Mucosa of stomach (tissue), 1 donor: Measurements from ENCODE around the gene OTOGL.
"Not testable (repeated sequence)": the region's sequence is repeated elsewhere in the genome, so short reads cannot be mapped to it uniquely, and the experiment has no call there.

Experiments
- H3K27me3 ChIP-seq: one replicate; pipeline ENCODE4 v1.7.0; 2013; ENCODE audit warnings: mild to moderate bottlenecking, low read length; ENCODE audit not compliant: control insufficient read depth, insufficient read depth
- H3K36me3 ChIP-seq: one replicate; pipeline ENCODE4 v1.7.0; 2013; ENCODE audit warnings: low read length; ENCODE audit not compliant: control insufficient read depth, insufficient read depth
- H3K4me1 ChIP-seq: one replicate; pipeline ENCODE4 v1.7.0; 2013; ENCODE audit warnings: mild to moderate bottlenecking, low read length; ENCODE audit not compliant: control insufficient read depth, insufficient read depth
- H3K4me3 ChIP-seq: one replicate; pipeline ENCODE4 v1.7.0; 2013; ENCODE audit warnings: low read length
- H3K9ac ChIP-seq: one replicate; pipeline ENCODE4 v1.7.0; 2013; ENCODE audit warnings: mild to moderate bottlenecking, low read length, moderate library complexity
- H3K9me3 ChIP-seq: one replicate; pipeline ENCODE4 v1.7.0; 2013; ENCODE audit warnings: mild to moderate bottlenecking, low read length, moderate library complexity; ENCODE audit not compliant: control insufficient read depth
- donor health status: Pancreatic carcinoma.

Gene OTOGL

GRCh38 chr12:80083892-80084614, 15.3 kb upstream of the OTOGL start:
- H3K27me3 ChIP-seq, H3K9me3 ChIP-seq, H3K4me3 ChIP-seq, H3K9ac ChIP-seq, H3K36me3 ChIP-seq: not testable (repeated sequence)
- peaks cover 12% of the 10 kb centered on the region for H3K4me1 ChIP-seq

GRCh38 chr12:80086025-80086424, 13.3 kb upstream of the OTOGL start:
- Histone ChIP-seq H3K36me3 (no peaks in the 10 kb centered on the region), H3K9me3 (no peaks in the 10 kb centered on the region), H3K4me1 (peaks cover 12% of the 10 kb centered on the region), H3K4me3 (no peak overlapping the region), H3K27me3 (no peaks in the 10 kb centered on the region), H3K9ac (no peak overlapping the region)

DNA sequence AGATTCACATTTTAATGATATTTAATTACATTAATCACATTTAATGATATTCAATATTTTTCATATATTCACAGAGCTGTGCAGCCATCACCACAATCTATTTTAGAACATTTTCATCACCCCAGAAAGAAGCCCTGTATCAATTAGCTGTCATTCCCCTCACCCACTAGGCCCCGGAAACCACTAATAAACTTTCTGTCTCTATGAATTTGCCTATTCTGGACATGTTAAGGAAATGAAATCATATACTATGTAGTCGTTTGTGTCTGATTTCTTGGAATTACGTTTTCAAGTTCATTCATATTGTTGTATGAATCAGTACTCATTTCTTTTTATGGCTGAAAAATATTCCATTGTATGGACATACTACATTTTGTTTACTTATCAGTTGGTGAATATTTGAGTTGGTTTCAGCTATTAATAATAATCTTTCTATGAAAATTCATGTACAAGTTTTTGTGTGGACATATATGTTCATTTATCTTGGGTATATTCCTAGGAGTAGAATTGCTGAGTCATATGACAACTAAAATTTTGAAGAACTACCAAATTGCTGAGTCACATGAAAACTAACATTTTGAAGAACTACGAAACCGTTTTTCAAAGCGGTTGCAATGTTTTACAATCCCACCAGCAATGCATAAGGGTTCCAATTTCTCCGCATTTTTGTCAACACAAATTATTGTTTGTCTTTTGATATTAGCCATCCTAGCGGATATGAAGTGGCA, 11.7 kb upstream of the OTOGL start:
- Histone ChIP-seq H3K4me3 (no peak overlapping the region), H3K27me3 (no peaks in the 10 kb centered on the region), H3K9ac (no peak overlapping the region), H3K36me3 (no peaks in the 10 kb centered on the region), H3K9me3 (no peaks in the 10 kb centered on the region), H3K4me1 (peaks cover 12% of the 10 kb centered on the region)

DNA sequence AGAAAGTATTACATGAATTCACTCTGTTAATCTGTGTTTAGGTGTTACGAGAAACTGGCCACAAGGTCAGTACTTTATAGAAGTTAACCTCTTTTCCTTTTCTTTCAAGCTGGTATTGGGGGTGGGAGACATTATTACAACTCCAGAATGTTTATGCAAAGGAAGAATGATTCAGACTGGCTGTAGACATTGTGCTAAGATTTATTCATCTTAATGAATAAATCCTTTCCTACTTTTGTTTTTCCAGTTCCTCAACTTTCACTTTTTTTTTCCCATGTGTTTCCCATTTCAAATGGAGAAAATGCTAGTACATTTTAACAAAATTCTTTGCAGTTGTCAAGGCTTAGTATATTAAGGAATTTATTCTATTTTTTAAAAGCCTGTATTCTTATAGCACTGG, 1.3 kb downstream of the OTOGL start:
- Histone ChIP-seq H3K27me3 (no peaks in the 10 kb centered on the region), H3K4me3 (no peak overlapping the region), H3K36me3 (no peaks in the 10 kb centered on the region), H3K9ac (no peak overlapping the region), H3K9me3 (no peaks in the 10 kb centered on the region), H3K4me1 (no peaks in the 10 kb centered on the region)

- no peaks in the 10 kb centered on the region for H3K36me3 ChIP-seq
- no peaks in the 10 kb centered on the region for H3K9me3 ChIP-seq
- H3K4me3 ChIP-seq = no peak overlapping the region
- no peaks in the 10 kb centered on the region for H3K27me3 ChIP-seq
- H3K4me1 ChIP-seq = no peaks in the 10 kb centered on the region
- no peak overlapping the region for H3K9ac ChIP-seq
Observed at GRCh38 chr12:80101126-80101525, 1.8 kb downstream of the OTOGL start.

DNA sequence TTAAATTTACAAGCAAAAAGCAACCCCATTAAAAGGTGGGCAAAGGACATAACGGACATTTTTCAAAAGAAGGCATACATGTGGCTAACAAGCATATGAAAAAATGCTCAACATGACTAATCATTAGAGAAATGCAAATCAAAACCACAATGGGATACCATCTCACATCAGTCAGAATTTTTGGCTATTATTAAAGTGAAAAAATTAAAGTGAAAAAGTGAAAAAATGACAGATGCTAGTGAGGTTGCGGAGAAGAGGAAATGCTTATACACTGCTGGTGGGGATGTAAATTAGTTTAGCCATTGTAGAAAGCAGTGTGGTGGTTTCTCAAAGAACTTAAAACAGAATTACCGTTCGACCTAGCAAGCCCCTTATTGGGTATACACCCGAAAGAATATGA, 7.9 kb downstream of the OTOGL start:
- no peaks in the 10 kb centered on the region for H3K4me1 ChIP-seq
- H3K36me3 ChIP-seq = no peaks in the 10 kb centered on the region
- no peak overlapping the region for H3K4me3 ChIP-seq
- no peak overlapping the region for H3K9ac ChIP-seq
- H3K9me3 ChIP-seq = no peaks in the 10 kb centered on the region
- H3K27me3 ChIP-seq = no peaks in the 10 kb centered on the region

GRCh38 chr12:80116735-80117134, 17.4 kb downstream of the OTOGL start:
- Histone ChIP-seq H3K9me3 (no peaks in the 10 kb centered on the region), H3K36me3 (no peaks in the 10 kb centered on the region), H3K27me3 (no peaks in the 10 kb centered on the region), H3K4me3 (no peak overlapping the region), H3K9ac (no peak overlapping the region), H3K4me1 (peaks cover 3% of the 10 kb centered on the region)

GRCh38 chr12:80118565-80119324, 19.4 kb downstream of the OTOGL start:
- Histone ChIP-seq H3K9ac (no peak overlapping the region), H3K36me3 (no peaks in the 10 kb centered on the region), H3K4me3 (no peak overlapping the region), H3K9me3 (no peaks in the 10 kb centered on the region), H3K27me3 (no peaks in the 10 kb centered on the region), H3K4me1 (peaks cover 3% of the 10 kb centered on the region)

DNA sequence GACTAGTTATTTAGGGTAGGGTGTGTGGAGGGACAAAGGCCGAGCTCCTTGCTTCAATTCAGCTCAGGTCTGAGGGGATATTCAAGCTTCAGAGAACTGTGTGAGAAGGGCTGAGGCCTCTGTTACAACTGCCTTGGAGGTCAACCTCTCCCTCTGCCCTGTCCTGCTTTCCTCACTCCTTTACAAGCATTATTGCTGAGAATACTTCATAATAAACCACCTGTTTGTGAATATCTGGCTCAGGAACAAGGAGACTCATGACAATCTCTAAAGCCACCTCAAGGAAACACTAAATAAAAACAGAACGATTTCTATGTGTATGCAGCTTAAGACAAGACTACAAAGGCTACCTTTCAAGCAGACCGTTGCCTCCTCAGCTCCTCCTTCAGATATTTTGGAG, 21.7 kb downstream of the OTOGL start:
- Histone ChIP-seq H3K36me3 (no peaks in the 10 kb centered on the region), H3K4me1 (peaks cover 3% of the 10 kb centered on the region)

GRCh38 chr12:80121661-80122060, 22.3 kb downstream of the OTOGL start:
- Histone ChIP-seq H3K36me3 (no peaks in the 10 kb centered on the region), H3K9me3 (no peaks in the 10 kb centered on the region), H3K4me3 (no peak overlapping the region), H3K27me3 (no peaks in the 10 kb centered on the region), H3K4me1 (peaks cover 3% of the 10 kb centered on the region), H3K9ac (no peak overlapping the region)

More for the DNA sequence above, 21.7 kb downstream of the OTOGL start:
- no peak overlapping the region for H3K4me3 ChIP-seq
- H3K27me3 ChIP-seq = no peaks in the 10 kb centered on the region
- H3K9ac ChIP-seq = no peak overlapping the region
- H3K9me3 ChIP-seq = no peaks in the 10 kb centered on the region

DNA sequence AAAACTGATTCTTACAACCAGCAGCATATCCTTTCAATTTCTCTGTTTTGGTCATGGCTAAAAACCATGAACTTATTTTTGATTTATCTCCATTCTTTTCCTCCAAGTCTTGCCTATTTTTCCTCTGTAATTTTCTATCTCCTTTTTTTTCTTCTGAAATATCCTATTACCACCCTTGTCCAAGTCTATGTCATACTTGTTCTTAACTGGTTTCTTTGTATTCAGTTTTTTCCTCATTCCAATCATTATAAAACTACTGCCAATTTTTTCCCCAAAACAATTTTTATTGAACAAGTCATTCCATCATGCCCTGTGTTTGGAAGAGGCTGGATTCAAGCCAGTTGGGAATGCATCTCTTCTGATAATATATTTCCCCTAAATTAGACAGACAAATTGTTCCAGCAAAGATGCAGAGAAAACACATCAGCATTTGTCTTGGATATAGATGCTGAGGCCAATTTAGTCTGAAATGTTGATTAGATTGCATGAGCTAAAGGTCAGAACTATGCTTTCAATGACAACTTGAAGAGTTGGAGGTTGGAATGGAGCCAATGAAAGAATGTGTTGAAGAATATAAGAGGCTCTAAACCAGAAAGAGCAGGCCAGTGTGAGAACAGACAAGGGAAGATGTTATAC, 30.7 kb downstream of the OTOGL start:
- Histone ChIP-seq H3K9me3 (no peaks in the 10 kb centered on the region), H3K36me3 (no peaks in the 10 kb centered on the region), H3K27me3 (peaks cover 5% of the 10 kb centered on the region), H3K9ac (no peak overlapping the region), H3K4me3 (no peak overlapping the region), H3K4me1 (no peaks in the 10 kb centered on the region)

GRCh38 chr12:80135624-80136023, 36.3 kb downstream of the OTOGL start:
- H3K27me3 ChIP-seq = peaks cover 5% of the 10 kb centered on the region
- H3K9me3 ChIP-seq = no peaks in the 10 kb centered on the region
- H3K9ac ChIP-seq = no peak overlapping the region
- H3K4me1 ChIP-seq = no peaks in the 10 kb centered on the region
- no peaks in the 10 kb centered on the region for H3K36me3 ChIP-seq
- no peak overlapping the region for H3K4me3 ChIP-seq
